CD1c-positive myeloid dendritic cell (primary cell): Measurements from ENCODE around the gene SH3BP5.

Experiments used
- DNase-seq: peaks from one replicate; pipeline ENCODE4 v3.0.0-alpha.2; 2016; ENCODE audit errors: extremely low spot score

The SH3BP5 gene

DNA sequence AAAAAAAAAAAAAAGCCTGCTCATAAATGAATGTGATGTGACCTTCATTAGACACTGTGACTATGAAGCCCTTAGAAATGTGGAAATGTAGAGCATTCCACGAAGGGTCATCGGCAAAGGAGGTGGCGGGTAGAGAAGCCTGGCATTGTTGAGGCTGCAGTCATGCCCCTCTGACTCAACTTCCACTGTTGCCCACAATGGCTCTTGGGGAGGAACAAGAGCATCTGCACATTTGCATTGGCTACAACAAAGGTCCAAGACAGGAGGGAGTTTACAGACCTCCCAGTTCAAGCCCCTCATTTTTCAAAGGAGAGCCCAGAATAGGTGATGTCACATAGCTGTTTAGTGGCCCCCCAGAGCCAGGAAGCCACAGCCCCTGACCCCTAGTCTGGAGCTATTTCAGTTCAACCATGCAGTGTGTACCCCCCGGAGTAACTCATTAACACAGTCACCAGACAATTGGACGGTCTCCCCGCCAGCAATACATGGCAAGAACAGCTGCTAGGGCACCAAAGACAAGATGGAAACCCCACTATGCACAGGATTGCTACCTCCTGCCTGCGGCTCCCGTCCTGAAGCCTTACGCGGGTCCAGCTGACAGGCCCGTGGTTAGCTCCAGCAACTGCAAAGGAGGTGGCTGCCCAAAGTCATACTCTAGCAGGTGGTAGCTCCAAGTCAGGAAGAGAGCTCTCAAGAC, 56.2 kb downstream of the SH3BP5 start:
- DNase-seq = peak; percentile 31

DNA sequence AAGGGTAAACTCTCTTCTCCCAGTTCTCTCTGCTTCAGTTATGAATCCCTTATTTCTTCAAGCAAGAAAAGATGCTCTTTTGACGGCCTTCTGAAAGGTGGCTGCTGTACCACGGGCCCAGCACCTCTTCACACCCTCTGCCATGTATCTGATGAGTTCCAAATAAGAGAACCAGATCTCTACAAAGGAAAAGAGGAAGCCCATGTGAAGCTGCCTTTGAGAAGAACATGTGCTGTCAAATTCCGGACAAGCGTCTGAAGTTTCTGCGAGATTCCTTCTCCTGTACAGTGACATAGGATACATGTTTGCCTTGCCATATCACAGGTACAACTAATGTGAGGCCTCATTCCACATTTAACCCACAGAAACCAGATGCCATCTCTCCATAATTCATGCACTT, 59.2 kb downstream of the SH3BP5 start:
- DNase-seq = peak; percentile 63

DNA sequence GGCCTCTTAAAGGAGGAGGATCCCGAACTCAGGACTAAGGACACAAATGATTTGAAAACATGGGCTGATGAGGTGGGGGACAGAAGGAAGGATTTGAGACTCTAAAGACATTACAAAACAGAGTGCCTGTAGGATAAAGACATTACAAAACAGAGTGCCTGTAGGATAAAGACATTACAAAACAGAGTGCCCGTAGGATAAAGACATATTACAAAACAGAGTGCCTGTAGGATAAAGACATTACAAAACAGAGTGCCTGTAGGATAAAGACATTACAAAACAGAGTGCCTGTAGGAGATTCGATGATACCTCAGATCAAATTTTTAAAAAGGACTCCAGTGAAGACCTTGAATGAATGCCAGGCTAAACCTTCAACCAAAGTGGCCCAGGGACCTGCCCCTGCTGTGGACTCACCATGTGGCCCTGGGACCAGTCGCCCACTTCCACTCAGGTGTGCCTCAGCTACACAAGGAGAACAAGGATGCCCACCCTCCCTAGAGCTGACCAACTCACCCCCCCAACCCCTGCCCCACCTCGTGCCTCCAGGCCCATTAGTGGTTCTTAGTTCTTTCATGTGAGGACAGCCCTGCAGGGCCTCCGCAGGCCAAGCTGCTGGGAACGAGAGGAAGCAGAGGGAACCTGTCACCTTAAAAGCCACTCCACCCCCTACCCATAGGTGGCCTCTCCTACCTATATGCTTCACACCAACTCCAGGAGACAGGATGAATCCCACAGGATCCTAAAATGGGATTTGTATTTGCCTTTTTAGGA, 59.8 kb downstream of the SH3BP5 start:
- peak; percentile 36 for DNase-seq

DNA sequence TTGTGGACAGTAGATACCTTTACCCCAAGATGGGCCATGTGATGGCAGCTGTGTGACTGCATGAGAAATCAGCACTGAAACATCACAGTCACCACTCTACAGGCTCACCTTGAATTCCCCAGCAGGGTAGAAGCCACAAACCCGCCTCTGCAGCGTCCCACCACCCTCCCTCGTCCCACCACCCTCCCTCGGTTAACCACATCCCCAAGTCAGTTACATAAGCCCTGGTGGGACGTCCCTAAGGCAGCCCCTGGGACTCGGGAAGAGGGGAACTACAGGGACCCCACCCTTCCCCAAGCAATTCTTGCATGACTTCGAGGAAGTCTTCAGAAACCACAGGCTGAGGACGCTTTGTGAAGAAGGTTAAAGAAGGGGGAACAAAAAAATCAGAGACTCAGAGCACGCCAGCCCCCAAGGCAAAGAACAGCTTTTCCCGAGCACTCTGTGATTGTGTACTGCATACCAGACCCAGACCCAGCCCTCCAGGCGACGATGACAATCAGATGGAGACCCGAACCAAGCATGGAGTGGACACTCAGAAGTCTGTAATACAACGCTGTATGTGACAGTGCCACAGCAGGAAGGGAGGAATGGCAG, 60.5 kb downstream of the SH3BP5 start:
- peak; percentile 92 for DNase-seq

DNA sequence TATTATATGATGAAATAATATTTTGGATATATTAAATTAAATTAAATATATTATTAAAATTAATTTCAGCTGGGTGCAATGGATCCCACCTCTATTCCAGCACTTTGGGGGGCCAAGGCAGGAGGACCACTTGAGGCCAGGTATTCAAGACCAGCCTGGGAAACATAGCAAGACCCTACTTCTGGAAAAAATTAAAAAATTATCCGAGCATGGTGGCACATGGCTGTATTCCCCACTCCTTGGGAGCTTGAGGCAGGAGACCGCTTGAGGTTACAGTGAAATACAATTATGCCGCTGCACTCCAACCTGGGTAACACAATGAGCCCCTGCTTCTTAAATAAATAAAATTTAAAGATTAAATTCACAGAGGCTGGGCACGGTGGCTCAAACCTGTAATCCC, 61.4 kb downstream of the SH3BP5 start:
- DNase-seq = no peak

DNA sequence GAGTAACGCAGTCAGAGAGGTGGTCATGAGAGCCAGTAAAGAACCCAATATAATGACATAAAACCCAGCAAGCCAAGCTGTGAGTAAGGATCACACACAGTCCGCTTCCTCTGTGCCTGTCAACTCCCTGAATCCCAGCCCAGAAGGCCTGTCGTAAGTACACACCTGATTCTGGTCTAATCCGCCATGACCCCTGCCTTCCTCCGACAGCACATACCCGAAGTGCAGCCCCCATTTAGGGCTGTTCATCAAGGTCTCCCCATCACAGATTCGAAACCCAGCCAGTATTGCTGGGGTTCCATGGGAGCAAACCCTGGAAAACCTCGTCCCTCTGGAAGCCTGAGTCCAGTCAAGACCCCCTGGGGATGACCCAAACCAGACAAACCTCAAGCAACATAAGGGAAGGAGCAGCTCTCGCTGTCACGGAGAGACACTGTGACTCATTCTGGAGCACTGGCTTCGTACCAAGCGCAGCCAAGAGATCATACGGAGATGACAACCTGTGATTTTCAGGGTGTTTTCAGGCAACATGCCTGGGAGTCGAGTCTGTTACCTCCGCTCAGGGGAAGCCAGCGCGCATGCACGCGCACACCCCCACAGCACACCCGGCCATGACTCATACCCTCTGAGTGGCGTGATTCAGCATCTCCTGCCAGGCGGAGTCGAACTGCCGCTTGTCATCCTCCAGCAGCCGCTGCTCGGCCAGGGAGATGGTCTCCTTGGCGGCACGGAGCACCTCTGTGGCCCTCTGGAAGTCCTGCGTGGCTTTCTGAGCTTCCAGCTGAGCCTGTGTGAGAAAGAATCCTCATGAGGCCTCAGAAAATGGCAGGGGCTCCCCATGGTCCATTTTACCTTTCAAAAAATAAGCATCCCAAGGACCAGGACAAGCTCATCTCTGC, 63.0 kb downstream of the SH3BP5 start:
- peak; percentile 96 for DNase-seq

DNA sequence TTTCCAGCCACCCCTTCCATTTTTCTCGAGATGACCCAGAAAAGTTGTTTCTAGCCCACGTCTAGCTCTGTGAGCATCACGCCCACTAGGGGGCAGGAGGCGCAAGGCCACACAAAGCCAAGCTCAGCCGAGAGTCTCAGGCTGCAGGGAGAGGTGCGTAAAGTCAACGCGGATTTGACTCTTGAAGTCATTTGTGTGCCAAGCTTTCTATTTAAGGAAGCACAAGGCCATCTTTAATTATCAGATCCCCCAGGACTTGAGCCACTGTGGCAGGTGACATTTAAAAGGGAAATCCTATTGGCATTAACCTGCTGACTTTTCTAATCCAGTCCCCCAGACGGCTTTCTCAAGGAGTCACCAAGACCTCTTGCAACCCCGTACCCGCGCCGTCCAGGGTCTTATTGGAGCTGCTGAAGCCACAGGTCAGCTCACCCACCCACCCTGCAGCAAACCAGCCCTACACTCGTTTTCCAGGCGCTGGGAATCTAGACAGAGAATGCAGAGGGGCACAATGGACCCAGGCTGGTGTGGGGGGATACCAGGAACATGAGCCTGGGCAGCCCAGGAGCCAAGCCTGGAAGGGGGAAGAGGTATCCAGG, 64.3 kb downstream of the SH3BP5 start:
- DNase-seq = peak; percentile 95

DNA sequence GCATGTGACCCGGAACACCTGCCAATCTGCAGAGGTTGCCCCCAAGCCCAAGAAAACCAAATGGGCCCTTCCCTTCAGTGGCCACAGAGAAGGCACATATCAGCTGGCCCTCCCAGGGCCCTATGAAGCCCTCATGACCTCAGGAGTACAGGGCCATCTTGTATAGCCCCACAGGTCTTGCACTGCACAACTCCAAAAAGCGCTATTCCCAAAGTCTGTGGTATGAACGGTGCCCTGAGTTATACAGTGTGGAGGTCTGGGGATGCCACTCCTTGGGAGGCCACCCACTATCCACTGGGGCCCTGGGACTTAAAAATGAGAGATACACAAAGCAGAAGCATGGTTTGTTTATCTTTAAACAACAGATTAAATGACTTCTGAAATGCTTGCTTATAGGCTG, 64.9 kb downstream of the SH3BP5 start:
- no peak for DNase-seq

DNA sequence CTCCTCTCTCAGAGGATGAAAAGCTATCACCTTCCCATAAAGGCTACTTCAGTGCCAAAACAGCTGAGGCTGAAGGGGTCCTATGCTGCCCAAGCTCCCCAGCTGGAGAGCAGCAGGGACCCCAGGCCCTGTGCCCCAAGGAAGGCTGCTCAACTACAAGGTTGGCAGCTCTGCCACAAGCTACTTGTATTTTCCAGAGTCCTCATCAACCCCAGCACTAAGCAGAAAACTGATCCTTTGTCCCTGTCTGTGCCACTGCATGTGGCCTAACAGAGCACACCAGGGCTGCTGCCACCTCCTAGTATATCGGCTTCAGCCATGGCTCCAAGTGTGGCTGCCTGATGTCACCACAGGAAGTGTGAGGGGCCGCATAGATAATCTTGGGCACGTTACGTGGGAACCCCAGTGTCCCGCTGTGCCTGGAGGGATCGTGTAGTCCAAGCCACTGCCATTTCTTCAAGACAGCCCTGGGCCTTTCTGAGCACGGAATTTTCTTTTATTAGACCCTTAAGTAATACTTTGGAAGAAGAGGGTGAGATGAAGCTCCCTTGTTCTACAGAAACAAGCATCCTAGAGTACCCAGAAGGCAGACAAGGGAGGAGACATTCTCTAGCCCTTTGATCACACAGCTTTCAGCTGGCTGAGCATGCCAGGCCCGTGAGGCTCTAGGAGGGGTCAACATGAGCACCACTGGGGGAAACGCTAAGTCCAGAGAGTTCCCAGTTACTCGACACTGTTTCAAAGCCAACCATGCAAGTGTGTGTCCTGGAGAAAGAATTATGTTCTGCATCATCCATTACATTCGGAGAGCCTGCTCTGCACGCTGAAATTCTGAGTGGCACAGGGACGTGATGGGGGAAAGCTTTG, 65.6 kb downstream of the SH3BP5 start:
- DNase-seq = no peak

DNA sequence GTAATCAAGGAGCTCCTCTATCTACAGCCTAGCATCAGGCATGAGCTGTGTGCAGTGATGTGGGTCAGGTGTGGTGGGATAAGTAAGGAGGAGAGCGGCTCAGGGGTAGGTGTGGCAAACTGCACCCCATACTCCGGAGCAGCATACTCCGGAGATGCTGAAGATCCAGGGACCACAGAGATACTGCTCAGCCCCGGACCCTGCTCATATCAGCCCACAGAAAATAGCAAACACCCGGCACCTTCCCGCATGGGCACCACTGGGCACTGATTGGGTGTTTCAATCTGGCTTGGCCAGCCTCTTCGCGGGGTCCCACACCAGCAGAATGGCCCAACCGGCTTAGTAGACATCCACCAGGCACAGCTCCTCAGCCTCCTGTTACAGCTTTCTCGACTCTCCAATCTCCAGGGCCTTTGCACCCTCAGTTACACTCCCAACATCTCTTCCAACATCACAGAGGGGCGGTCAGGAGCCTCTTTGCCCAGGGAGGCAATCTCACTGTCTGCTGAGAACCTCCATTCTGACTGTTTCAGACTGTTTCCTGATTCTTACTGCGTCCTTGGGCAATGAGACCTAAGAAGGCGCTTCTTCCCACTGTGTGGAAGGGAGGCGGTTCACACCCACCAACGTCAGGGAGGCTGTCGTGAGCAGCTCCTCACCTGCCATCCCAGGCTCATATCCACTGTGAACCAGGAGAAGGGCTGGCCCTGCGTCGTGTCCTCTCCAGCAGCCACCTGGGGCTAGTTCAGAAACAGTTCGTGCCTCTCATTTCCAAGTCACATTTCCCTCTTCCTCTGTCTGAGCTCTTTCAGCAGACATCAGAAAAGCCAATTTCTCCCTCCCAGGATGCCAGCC, 66.5 kb downstream of the SH3BP5 start:
- DNase-seq = no peak

DNA sequence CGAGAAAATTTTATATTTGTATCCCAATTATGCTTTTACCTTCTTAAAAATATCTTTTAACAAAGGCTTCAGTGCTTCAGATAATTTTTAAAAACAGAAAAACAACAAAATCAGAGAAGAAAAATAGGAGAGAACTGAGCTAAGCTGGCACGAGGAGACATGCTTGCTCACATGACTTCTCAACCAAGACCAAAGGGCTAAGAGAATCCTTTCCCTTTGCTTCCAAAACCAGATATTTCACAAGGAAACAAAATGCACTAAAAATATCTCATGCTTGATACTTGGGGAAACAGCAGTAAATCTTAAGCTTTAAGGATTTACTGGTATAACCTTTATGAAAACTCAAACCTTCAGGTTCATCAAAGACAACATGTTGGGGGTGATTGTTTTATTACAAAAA, 67.9 kb downstream of the SH3BP5 start:
- no peak for DNase-seq

DNA sequence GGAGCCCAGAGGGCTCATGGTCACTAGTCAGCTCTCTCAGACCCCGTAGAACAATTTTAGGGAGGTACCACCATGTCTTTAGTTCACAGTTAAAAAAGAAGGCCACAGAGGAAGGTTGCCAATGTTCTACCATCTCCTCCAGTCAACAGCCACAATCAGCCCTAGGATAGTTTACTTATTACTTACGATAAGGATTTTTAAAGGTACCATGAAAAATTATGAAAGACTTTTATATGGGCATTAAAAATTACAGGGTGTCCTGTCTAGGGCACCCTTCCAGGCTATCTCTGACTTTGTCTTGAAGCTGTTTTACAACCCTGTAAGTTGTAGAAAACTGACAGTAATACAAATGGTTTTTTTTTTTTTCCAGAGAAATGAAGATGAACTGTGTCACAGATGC, 68.5 kb downstream of the SH3BP5 start:
- no peak for DNase-seq

DNA sequence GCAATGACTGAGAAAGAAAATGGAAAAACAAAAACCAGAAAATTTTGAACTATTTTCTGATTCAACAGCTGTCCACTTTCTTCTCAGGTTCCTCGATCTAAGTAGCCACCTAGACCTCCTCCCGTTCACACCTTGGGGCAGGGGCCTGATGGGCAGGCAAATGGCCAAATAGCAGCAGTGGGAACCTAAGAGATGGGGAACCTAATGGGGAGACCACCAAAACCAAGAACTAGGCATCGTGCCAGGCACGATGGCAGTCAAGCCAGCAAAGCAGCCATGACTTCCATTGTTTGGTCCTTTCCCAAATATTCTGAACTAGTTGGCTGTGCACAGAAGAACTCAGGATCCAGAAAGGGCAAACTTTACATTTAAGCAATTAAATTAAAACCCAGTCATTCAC, 69.3 kb downstream of the SH3BP5 start:
- DNase-seq = no peak

DNA sequence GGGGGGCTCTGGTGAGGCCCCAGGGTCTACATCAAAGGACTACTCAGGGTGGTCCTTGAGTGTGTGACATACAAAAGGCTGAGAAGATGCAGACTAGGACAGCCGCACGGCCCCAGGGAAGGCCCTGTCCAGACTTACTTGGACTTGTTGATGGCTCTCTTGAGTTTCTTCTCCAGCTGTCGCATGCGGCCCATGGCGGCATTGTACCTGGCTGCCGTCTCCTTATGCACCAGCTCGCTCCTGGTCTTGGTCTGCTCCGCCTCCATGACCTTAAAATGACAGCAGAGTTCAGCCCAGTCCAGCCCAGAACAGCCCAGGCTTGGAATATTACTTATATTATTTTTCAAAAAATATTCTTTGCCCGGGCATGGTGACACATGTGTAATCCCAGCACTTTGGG, 70.4 kb downstream of the SH3BP5 start:
- no peak for DNase-seq

DNA sequence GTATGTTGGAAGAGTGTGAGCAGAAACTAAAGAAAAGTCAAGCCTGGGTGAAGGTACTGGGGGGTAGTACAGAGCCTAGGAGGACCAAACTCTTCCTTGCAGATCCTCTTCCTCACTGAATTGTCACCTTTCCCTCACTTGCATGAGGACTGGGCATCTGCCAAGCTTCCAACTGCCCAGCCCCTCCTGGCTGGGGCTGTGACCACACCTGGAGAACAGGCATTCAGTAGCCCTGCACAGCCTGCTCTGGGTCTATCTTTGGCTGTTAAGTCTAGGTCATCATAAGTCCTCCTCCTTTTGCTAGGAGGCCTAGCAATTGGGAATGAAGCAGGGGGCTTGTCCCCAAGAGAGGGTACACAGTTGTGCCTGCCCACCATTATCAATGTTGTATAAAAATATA, 71.1 kb downstream of the SH3BP5 start:
- DNase-seq = no peak

DNA sequence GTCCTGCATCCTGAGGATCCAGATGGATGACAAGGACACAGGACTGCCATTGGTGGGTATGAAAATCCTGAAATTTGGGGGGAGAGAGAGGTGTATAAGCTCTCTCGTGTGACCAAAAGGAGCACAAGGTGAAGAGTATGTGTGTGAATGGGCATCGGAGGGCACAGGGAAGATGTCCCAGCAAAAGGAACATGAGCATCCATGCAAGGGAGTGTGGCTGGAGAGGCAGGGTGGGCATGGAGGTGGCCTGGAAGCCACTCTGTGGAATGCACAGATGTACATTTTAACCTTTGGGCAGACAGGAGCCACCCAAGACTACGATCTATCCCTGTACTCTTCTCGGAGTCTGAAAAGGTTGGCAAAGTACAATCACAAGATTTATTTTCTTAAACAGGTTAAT, 71.9 kb downstream of the SH3BP5 start:
- no peak for DNase-seq

DNA sequence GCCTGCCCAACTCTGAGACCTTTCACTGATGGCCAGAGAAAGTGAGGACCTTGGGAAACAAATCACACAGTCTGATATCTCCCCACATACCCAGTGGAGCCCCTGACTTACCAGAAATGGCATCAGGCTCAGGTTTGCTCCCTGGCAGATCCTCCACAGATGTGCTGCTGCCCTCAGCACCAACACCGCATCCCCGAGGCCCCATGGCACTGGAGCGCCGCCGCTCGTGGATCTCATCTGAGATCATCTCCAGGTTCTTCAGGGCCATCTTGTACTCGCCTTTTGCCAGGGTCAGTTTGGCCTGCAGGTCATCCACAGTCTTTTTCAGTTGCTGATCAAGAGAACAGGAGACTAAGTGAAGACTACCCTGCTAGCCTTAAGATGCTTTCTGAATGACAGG, 73.7 kb downstream of the SH3BP5 start:
- no peak for DNase-seq

DNA sequence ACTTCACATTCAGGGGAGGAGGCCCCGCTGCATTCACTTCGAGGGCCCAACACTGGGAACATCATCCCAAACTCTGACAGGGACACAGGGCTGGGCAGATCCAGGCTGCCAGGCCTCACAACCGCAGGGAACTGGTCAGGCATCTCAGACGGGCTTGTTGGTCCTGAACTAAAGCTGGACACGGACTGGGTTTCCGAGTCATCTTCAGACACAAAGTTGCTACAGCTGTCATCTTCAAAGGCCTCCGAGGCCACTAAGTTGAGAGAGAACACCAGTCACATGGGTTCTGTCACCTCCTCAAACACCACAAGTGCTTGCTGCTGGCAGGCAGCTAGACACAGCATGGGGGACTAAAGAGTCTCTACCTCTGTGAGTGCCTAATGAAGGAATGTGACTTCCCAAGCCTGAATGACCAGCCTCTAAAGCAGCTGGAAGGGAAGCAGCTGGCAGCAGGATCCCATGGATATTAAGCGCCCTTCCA, 75.5 kb downstream of the SH3BP5 start:
- no peak for DNase-seq

DNA sequence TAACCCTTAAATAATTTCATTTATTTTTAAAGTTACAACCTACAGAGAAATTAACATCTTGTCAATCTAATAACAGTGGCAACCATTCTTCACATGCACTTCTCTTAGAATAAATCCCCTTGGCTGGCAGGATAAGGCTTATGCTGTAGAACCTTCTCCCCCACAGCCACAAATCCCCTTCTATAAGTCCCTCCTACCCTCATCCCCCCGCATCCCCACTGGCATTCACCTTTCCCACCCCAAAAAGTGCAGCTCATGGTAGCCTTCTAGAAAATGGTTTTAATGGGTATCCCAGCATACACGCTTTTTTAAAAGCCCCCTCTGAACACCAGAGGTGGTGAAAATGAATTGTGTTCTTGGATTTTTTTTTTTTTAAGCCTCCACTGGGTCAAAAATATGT, 77.2 kb downstream of the SH3BP5 start:
- no peak for DNase-seq
